22Rv1 (cell line): Measurements from ENCODE around the gene MISP.
"Not testable (repeated sequence)": the region's sequence is repeated elsewhere in the genome, so short reads cannot be mapped to it uniquely, and the experiment has no call there.

Experiments
- H3K27ac ChIP-seq: fragments of 450-650 bp; 2 replicates; pipeline ENCODE4 v1.5.1; 2017
- CTCF ChIP-seq: fragments of 450-650 bp; IDR thresholded peaks from 2 replicates; pipeline ENCODE4 v1.5.1; 2017; ENCODE audit warnings: mild to moderate bottlenecking
- ZFX ChIP-seq: fragments of 450-650 bp; IDR thresholded peaks from 2 replicates; pipeline ENCODE4 v1.6.1; 2017; ENCODE audit warnings: antibody characterized with exemption, borderline replicate concordance

Gene MISP

GRCh38 chr19:750640-751423 lies at the start of gene MISP:
Gene MISP (plus strand): TSS chr19:751112. CDS start chr19:756947, 5,835 bp downstream.
- H3K27ac ChIP-seq = peak within 1 kb of the TSS; percentile 37

GRCh38 chr19:702847-703246 lies 48.1 kb upstream of the MISP start:
- not testable (repeated sequence) for H3K27ac ChIP-seq

More at GRCh38 chr19:750640-751423, at the start of gene MISP:
- no peak for TF ChIP-seq ZFX
- TF ChIP-seq CTCF = no peak

- no peak overlapping the region for H3K27ac ChIP-seq
- no peak for TF ChIP-seq ZFX
- no peak for TF ChIP-seq CTCF
Measured at GRCh38 chr19:703329-703650, 47.6 kb upstream of the MISP start.

GRCh38 chr19:703651-704446 lies 47.1 kb upstream of the MISP start:
- no peak overlapping the region for H3K27ac ChIP-seq
- 0 out of 2 replicates have a peak, but pooled peaks have one; percentile 5 for TF ChIP-seq CTCF
- TF ChIP-seq ZFX = no peak

GRCh38 chr19:704447-704741 lies 46.5 kb upstream of the MISP start:
- TF ChIP-seq CTCF (no peak), ZFX (no peak)
- H3K27ac ChIP-seq = no peak overlapping the region

- peak within 1 kb of the TSS; percentile 50 for H3K27ac ChIP-seq
- TF ChIP-seq CTCF (peak; percentile 49), ZFX (no peak)
Measured at GRCh38 chr19:708154-709143, 42.5 kb upstream of the MISP start, which contains the start of gene PALM. Gene PALM (plus strand): TSS chr19:708935. CDS start chr19:709147, 212 bp downstream.

- TF ChIP-seq ZFX (no peak), CTCF (no peak)
- H3K27ac ChIP-seq = no peak overlapping the region
Measured at GRCh38 chr19:709196-709964, 41.5 kb upstream of the MISP start.
